H1 (cell line): ENCODE results near the gene WASL. TPM values are rescaled to one million over a fixed set of nuclear protein-coding genes. Genes with fewer than 3 reads are reported as not detected.

Experiments used
- CTCF ChIA-PET: fragments of 300-600 bp; sonication (Branson Sonifier 250); formaldehyde crosslinking; loops from one replicate; lab custom pipeline; 2021; ENCODE audit not compliant: partially characterized antibody; lab: Charles Lee
- POLR2A ChIA-PET: fragments of 300-600 bp; sonication (Branson Sonifier 250); formaldehyde crosslinking; loops from one replicate; lab custom pipeline; 2021; ENCODE audit warnings: inconsistent platforms; ENCODE audit not compliant: partially characterized antibody; lab: Charles Lee
- DNase-seq, 2 experiments: peaks; one replicate each; pipeline versions ENCODE4 v3.0.0 to v3.0.0-alpha.2; 2010 to 2022; ENCODE audit warnings: low spot score in 2 of 2, low read depth in 1 of 2, mixed read lengths in 1 of 2
- FAIRE-seq: peaks from 2 replicates; lab custom pipeline; 2011; peaks lifted over from hg19 to GRCh38; lab: Jason Lieb, UNC
- H2AFZ ChIP-seq: 2 replicates; pipeline ENCODE4 v1.8.1; 2012; ENCODE audit warnings: low read length, inconsistent platforms
- H2AK5ac ChIP-seq: 2 replicates; pipeline ENCODE4 v1.6.1; 2013; ENCODE audit warnings: low read depth, low read length
- H2BK120ac ChIP-seq: replicated peaks from 2 replicates; pipeline ENCODE3; 2013; ENCODE audit warnings: low read depth, low read length, inconsistent platforms
- H2BK12ac ChIP-seq: 2 replicates; pipeline ENCODE4 v1.6.1; 2013; ENCODE audit warnings: low read depth, low read length
- H2BK15ac ChIP-seq: 2 replicates; pipeline ENCODE4 v1.6.1; 2013; ENCODE audit warnings: low read length
- H2BK20ac ChIP-seq: 2 replicates; pipeline ENCODE4 v1.6.1; 2013; ENCODE audit warnings: low read length
- H2BK5ac ChIP-seq: 2 replicates; pipeline ENCODE4 v1.6.1; 2013; ENCODE audit warnings: low read depth, low read length
- H3K14ac ChIP-seq: 2 replicates; pipeline ENCODE4 v1.6.1; 2013; ENCODE audit warnings: inconsistent platforms; ENCODE audit not compliant: insufficient read length
- H3K18ac ChIP-seq: 2 replicates; pipeline ENCODE4 v1.6.1; 2013; ENCODE audit warnings: low read length; ENCODE audit errors: extremely low read depth
- H3K23ac ChIP-seq: 2 replicates; pipeline ENCODE4 v1.6.1; 2013; ENCODE audit warnings: inconsistent platforms; ENCODE audit not compliant: insufficient read length
- H3K23me2 ChIP-seq: 2 replicates; pipeline ENCODE4 v1.6.1; 2013; ENCODE audit warnings: low read depth, low read length
- H3K27ac ChIP-seq: 2 replicates; pipeline ENCODE4 v1.6.1; 2011; ENCODE audit warnings: low read depth, low read length, inconsistent platforms
- H3K27me3 ChIP-seq, 4 experiments: replicated peaks in 1 of 4; 1 replicate in 1 of 4; 2 replicates in 3 of 4; pipeline versions ENCODE4 v1.6.1 to v1.8.1; 2011 to 2013; ENCODE audit warnings: low read length in 3 of 4, mild to moderate bottlenecking in 3 of 4, inconsistent platforms in 2 of 4, mixed read lengths in 2 of 4, moderate library complexity in 1 of 4; ENCODE audit not compliant: control insufficient read depth in 3 of 4, insufficient read depth in 3 of 4; ENCODE audit errors: extremely low read depth in 1 of 4
- H3K36me3 ChIP-seq, 4 experiments: 2 replicates each; pipeline versions ENCODE4 v1.6.1 to v1.8.1; 2011 to 2013; ENCODE audit warnings: mild to moderate bottlenecking in 4 of 4, low read length in 3 of 4, moderate library complexity in 2 of 4, control low read depth in 1 of 4, inconsistent platforms in 1 of 4; ENCODE audit not compliant: insufficient read depth in 4 of 4, control insufficient read depth in 2 of 4
- H3K4ac ChIP-seq: replicated peaks from 2 replicates; pipeline ENCODE3; 2013; ENCODE audit warnings: low read length, low read depth, mixed read lengths, inconsistent platforms; ENCODE audit not compliant: insufficient read length
- H3K4me1 ChIP-seq, 4 experiments: replicated peaks in 1 of 4; 1 replicate in 1 of 4; 2 replicates in 3 of 4; pipeline versions ENCODE4 v1.6.1 to v1.8.1; 2011 to 2013; ENCODE audit warnings: low read length in 3 of 4, inconsistent platforms in 2 of 4, mixed read lengths in 1 of 4; ENCODE audit not compliant: insufficient read depth in 4 of 4, control insufficient read depth in 3 of 4
- H3K4me2 ChIP-seq, 2 experiments: 2 replicates each; pipeline versions ENCODE4 v1.6.1 to v1.8.1; 2011 to 2013; ENCODE audit warnings: low read depth in 2 of 2, low read length in 2 of 2, control low read depth in 1 of 2, inconsistent platforms in 1 of 2, mild to moderate bottlenecking in 1 of 2; ENCODE audit not compliant: insufficient read depth in 1 of 2
- H3K4me3 ChIP-seq, 4 experiments: fragments of 200-600, 300-600 bp in 1 of 4; sonication (generic), shearing (Covaris generic), sonication (Bioruptor Twin) in 1 of 4; 2 replicates each; pipeline versions ENCODE4 v1.5.1 to v1.8.1; 2011 to 2016; ENCODE audit warnings: low read length in 4 of 4, low read depth in 3 of 4, control low read depth in 2 of 4, inconsistent platforms in 2 of 4, mild to moderate bottlenecking in 2 of 4, mixed read lengths in 1 of 4, moderate library complexity in 1 of 4; ENCODE audit not compliant: insufficient read depth in 2 of 4; ENCODE audit errors: extremely low read depth in 1 of 4
- H3K56ac ChIP-seq: replicated peaks from 2 replicates; pipeline ENCODE3; 2013; ENCODE audit warnings: low read depth, mild to moderate bottlenecking, mixed read lengths, low read length, inconsistent platforms; ENCODE audit not compliant: insufficient read length
- H3K79me1 ChIP-seq: 2 replicates; pipeline ENCODE4 v1.6.1; 2013; ENCODE audit warnings: low read depth, low read length, control low read depth
- H3K79me2 ChIP-seq, 2 experiments: 2 replicates each; pipeline versions ENCODE4 v1.6.1 to v1.8.1; 2012 to 2013; ENCODE audit warnings: low read length in 2 of 2, mild to moderate bottlenecking in 2 of 2, inconsistent platforms in 1 of 2; ENCODE audit not compliant: insufficient read depth in 2 of 2, control insufficient read depth in 1 of 2
- H3K9ac ChIP-seq, 4 experiments: replicated peaks in 1 of 4; 1 replicate in 1 of 4; 2 replicates in 3 of 4; pipeline versions ENCODE4 v1.6.1 to v1.8.1; 2011 to 2013; ENCODE audit warnings: low read depth in 3 of 4, low read length in 3 of 4, control low read depth in 2 of 4, mild to moderate bottlenecking in 2 of 4, moderate library complexity in 2 of 4, inconsistent platforms in 1 of 4; ENCODE audit errors: extremely low read depth in 1 of 4
- H3K9me3 ChIP-seq, 2 experiments: 2 replicates each; pipeline versions ENCODE4 v1.6.1 to v1.8.1; 2012 to 2013; ENCODE audit warnings: mild to moderate bottlenecking in 2 of 2, moderate library complexity in 2 of 2, control low read depth in 1 of 2, inconsistent platforms in 1 of 2, low read depth in 1 of 2, low read length in 1 of 2, mixed read lengths in 1 of 2; ENCODE audit not compliant: insufficient read depth in 2 of 2
- H4K20me1 ChIP-seq, 2 experiments: replicated peaks in 1 of 2; 2 replicates each; pipeline versions ENCODE3 to v1.8.1; 2011 to 2013; ENCODE audit warnings: inconsistent platforms in 2 of 2, low read length in 2 of 2, mild to moderate bottlenecking in 1 of 2; ENCODE audit not compliant: insufficient read depth in 2 of 2, control insufficient read depth in 1 of 2
- H4K5ac ChIP-seq: 2 replicates; pipeline ENCODE4 v1.6.1; 2013; ENCODE audit warnings: low read length, low read depth, mixed read lengths, inconsistent platforms; ENCODE audit not compliant: insufficient read length
- H4K8ac ChIP-seq: 2 replicates; pipeline ENCODE4 v1.8.0; 2013; ENCODE audit warnings: mild to moderate bottlenecking, moderate library complexity, low read length, inconsistent platforms; ENCODE audit not compliant: insufficient read depth; ENCODE audit errors: extremely low read depth
- H4K91ac ChIP-seq: replicated peaks from 2 replicates; pipeline ENCODE3; 2013; ENCODE audit warnings: low read length, mixed read lengths, inconsistent platforms; ENCODE audit not compliant: insufficient read length
- CEBPB ChIP-seq: IDR thresholded peaks from 2 replicates; pipeline ENCODE4 v1.6.1; 2012; ENCODE audit warnings: low read depth, low read length
- CHD1 ChIP-seq: IDR thresholded peaks from 2 replicates; pipeline ENCODE4 v1.6.1; 2012; ENCODE audit warnings: low read depth, low read length, improper control_type of control experiment
- CTBP2 ChIP-seq: IDR thresholded peaks from 2 replicates; pipeline ENCODE4 v1.7.0; 2011; ENCODE audit warnings: borderline replicate concordance, mild to moderate bottlenecking, moderate library complexity, mixed read lengths, low read length; ENCODE audit not compliant: insufficient read depth, insufficient read length
- FOSL1 ChIP-seq: IDR thresholded peaks from 2 replicates; pipeline ENCODE4 v1.6.1; 2011; ENCODE audit warnings: mild to moderate bottlenecking, low read depth, low read length, moderate library complexity; ENCODE audit not compliant: insufficient read depth
- GTF2F1 ChIP-seq: IDR thresholded peaks from 2 replicates; pipeline ENCODE4 v1.6.1; 2012; ENCODE audit warnings: low read depth, low read length, improper control_type of control experiment, borderline replicate concordance
- KDM1A ChIP-seq: fragments of 200-600, 300-600 bp; sonication (generic); IDR thresholded peaks from 2 replicates; pipeline ENCODE4 v1.7.1; 2016; ENCODE audit warnings: mild to moderate bottlenecking, low read length, borderline replicate concordance
- NRF1 ChIP-seq: IDR thresholded peaks from 2 replicates; pipeline ENCODE4 v1.6.1; 2011; ENCODE audit warnings: mild to moderate bottlenecking, low read depth, low read length, improper control_type of control experiment
- POU5F1 ChIP-seq: IDR thresholded peaks from 2 replicates; pipeline ENCODE4 v1.6.1; 2011; ENCODE audit warnings: low read depth, mild to moderate bottlenecking, low read length, moderate library complexity
- RBBP5 ChIP-seq: IDR thresholded peaks from 2 replicates; pipeline ENCODE4 v1.7.1; 2012; ENCODE audit warnings: low read depth, mild to moderate bottlenecking, inconsistent platforms, low read length, moderate library complexity, borderline replicate concordance
- SIRT6 ChIP-seq: IDR thresholded peaks from one replicate; pipeline ENCODE4 v1.7.1; 2012; ENCODE audit warnings: low read length, inconsistent platforms
- TAF7 ChIP-seq: optimal IDR thresholded peaks from 2 replicates; pipeline ENCODE3; 2011; ENCODE audit warnings: low read depth, mild to moderate bottlenecking, inconsistent platforms, low read length, moderate library complexity, borderline replicate concordance
- TCF12 ChIP-seq: IDR thresholded peaks from 2 replicates; pipeline ENCODE4 v1.6.1; 2011; ENCODE audit warnings: low read depth, mild to moderate bottlenecking, low read length
- ZNF274 ChIP-seq: IDR thresholded peaks from 2 replicates; pipeline ENCODE4 v1.7.0; 2012; ENCODE audit warnings: low read length, borderline replicate concordance; ENCODE audit errors: extremely low read depth
- WGBS, 2 experiments: shearing (Covaris generic) in 1 of 2; methylation state at CpG; one replicate each; pipeline versions ENCODE4 v1.1.6 to v1.1.7; 2013 to 2015; ENCODE audit warnings: low lambda C conversion rate in 2 of 2, mixed read lengths in 2 of 2, inconsistent platforms in 1 of 2, low coverage in 1 of 2, missing lambda C conversion rate in 1 of 2; ENCODE audit not compliant: insufficient replicate concordance in 2 of 2, insufficient coverage in 1 of 2, insufficient read length in 1 of 2; ENCODE audit errors: extremely low coverage in 1 of 2, missing lambda C conversion rate in 1 of 2; 5-methylcytosine and 5-hydroxymethylcytosine counted together
- polyA plus RNA-seq, 7 experiments: library from polyadenylated mRNA; depleted of rRNA in 3 of 7; stranded (reverse) in 5 of 7; unstranded in 2 of 7; fragments of >200 nt in 5 of 7; fragments of 200-250 nt in 2 of 7; gene quantifications; 1 replicate in 5 of 7; 2 replicates in 1 of 7; 4 replicates in 1 of 7; pipeline versions ENCODE4 v1.2.1 to v1.2.3, GENCODE V29; 2011 to 2013; ENCODE audit warnings: missing spikeins in 2 of 7, mixed read lengths in 2 of 7
- total RNA-seq: library from RNA; stranded (reverse); fragmentation: NEBNext Ultra II Directional; extraction: Animal tissue kit (Norgen Biotek cat#: 25700); gene quantifications from 2 replicates; pipeline ENCODE4 v1.2.1, GENCODE V29; 2021
- TF ChIP-seq, protein P1 (sequence below): IDR thresholded peaks from 2 replicates; pipeline ENCODE4 v1.6.1; 2012; ENCODE audit warnings: inconsistent platforms

The WASL gene
- total and polyA plus RNA-seq, 2 of the 8 experiments (the other 6 are each of a cell fraction or from before 2014, with no cell fraction given): 7.7 to 38.9 TPM

DNA sequence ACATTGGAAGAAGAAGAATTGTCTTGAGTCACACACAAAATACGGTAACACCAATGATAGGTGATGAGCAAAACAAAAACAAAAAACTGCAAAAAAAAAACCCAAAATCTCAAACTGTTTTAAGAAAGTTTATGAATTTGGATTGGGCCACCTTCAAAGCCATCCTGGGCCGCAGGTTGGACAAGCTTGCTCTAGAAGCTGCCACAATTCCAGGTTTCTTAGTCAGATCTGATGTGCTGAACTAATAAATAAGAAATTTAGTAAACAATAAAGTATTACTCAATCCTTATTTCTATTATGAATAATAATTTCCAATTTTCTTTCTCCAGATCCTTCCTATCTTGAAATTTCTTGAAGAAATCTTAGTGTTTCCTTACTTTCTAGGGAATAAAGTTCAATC, 10.0 kb downstream of the WASL start:
- no peak overlapping the region for H4K8ac ChIP-seq
- H2BK20ac ChIP-seq: no peak overlapping the region
- H3K4ac ChIP-seq: no peak overlapping the region
- H3K14ac ChIP-seq: no peak overlapping the region
- H3K4me3 ChIP-seq: no peak overlapping the region
- H3K23me2 ChIP-seq: no peaks in the 10 kb centered on the region
- H4K20me1 ChIP-seq: peaks cover 2 to 4% of the 10 kb centered on the region in 2 experiments
- H3K18ac ChIP-seq: no peak overlapping the region
- DNase-seq (no peak), FAIRE-seq (no peak)
- POLR2A ChIA-PET: interaction anchor here (1.0 kb wide), 1 partner anchor 9 kb away, joined by 4 read pairs; no protein-coding TSS in a partner anchor
- H2BK15ac ChIP-seq: no peak overlapping the region
- H3K27me3 ChIP-seq: no peaks in the 10 kb centered on the region
- no peak overlapping the region for H2BK12ac ChIP-seq
- H3K9me3 ChIP-seq: no peaks in the 10 kb centered on the region
- H3K23ac ChIP-seq: no peak overlapping the region
- no peak overlapping the region for H3K27ac ChIP-seq
- no peaks in the 10 kb centered on the region; a peak in 1 of 8 replicates for H3K36me3 ChIP-seq
- peaks cover 0 to 12% (median 0%) of the 10 kb centered on the region in 4 experiments; a peak in 2 of 7 replicates for H3K4me1 ChIP-seq
- no peak overlapping the region for H3K9ac ChIP-seq
- H4K91ac ChIP-seq: no peak overlapping the region
- no peak overlapping the region for H4K5ac ChIP-seq
- CTCF ChIA-PET: interaction anchor here (1.0 to 2.2 kb wide), 4 partner anchors 27 to 69 kb away, joined by 3 to 5 read pairs (median 3); no protein-coding TSS in a partner anchor
- no peak overlapping the region for H2AFZ ChIP-seq
- no peaks in the 10 kb centered on the region for H3K79me1 ChIP-seq
- 84% methylated on average over 2 of the region's 2 CpGs; no CpG with 5 or more reads in 1 of the 2 experiments for WGBS, 2 experiments
- H2BK5ac ChIP-seq: no peak overlapping the region
- no peak overlapping the region for H2BK120ac ChIP-seq
- peaks cover 17 to 100% of the 10 kb centered on the region in 2 experiments for H3K79me2 ChIP-seq
- no peak overlapping the region for H2AK5ac ChIP-seq
- no peak overlapping the region for H3K4me2 ChIP-seq
- H3K56ac ChIP-seq: no peak overlapping the region
- TF ChIP-seq POU5F1 (no peak), NRF1 (no peak), TCF12 (no peak), CEBPB (no peak), GTF2F1 (no peak), SIRT6 (no peak), CTBP2 (no peak), KDM1A (no peak), RBBP5 (no peak), CHD1 (no peak), FOSL1 (no peak), ZNF274 (no peak), TAF7 (no peak)
- TF ChIP-seq, protein P1, sequence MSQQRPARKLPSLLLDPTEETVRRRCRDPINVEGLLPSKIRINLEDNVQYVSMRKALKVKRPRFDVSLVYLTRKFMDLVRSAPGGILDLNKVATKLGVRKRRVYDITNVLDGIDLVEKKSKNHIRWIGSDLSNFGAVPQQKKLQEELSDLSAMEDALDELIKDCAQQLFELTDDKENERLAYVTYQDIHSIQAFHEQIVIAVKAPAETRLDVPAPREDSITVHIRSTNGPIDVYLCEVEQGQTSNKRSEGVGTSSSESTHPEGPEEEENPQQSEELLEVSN: no peak
